ENCODE data around the gene PUM1.

Gene PUM1

DNA sequence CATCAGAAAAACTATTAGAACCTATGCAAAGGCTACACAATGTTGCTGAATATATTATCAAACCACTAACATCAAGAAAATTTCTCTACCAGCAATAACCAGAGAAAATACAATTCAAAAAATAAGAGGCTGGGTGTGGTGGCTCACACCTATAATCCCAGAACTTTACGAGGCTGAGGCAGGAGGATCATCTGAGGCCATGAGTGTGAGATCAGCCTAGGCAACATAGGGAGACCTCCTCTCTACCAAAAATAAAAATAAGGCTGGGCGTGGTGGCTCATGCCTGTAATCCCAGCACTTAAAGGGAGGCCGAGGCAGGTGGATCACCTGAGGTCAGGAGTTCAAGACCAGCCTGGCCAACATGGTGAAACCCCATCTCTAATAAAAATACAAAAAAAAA, 16.9 kb upstream of the PUM1 start:
- TF ChIP-seq, protein P1, sequence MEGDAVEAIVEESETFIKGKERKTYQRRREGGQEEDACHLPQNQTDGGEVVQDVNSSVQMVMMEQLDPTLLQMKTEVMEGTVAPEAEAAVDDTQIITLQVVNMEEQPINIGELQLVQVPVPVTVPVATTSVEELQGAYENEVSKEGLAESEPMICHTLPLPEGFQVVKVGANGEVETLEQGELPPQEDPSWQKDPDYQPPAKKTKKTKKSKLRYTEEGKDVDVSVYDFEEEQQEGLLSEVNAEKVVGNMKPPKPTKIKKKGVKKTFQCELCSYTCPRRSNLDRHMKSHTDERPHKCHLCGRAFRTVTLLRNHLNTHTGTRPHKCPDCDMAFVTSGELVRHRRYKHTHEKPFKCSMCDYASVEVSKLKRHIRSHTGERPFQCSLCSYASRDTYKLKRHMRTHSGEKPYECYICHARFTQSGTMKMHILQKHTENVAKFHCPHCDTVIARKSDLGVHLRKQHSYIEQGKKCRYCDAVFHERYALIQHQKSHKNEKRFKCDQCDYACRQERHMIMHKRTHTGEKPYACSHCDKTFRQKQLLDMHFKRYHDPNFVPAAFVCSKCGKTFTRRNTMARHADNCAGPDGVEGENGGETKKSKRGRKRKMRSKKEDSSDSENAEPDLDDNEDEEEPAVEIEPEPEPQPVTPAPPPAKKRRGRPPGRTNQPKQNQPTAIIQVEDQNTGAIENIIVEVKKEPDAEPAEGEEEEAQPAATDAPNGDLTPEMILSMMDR (IDR thresholded peaks at IDR 0.05; ENCODE audit: extremely low read depth, missing control alignments) = no peak
- DNase-seq (ENCODE audit: low spot score) = no peak

DNA sequence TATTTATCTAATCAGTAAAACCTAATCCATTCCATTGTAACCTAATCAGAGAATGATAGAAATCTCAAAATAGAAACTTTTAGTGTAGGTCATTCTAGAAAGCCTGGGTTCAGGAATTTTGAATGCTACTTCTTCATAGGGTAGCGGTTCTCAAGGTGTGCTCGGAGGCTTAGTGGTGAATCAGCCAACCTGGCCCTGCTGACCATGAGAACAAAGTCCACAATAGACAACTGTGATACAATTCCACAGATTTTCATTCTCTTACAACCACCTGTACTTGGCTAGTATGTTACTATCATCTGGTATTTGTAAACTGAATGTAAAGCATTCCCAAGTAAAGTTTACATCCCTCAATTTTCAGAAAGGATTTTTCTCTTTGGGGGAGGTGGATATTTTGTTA, 7.5 kb upstream of the PUM1 start:
- TF ChIP-seq, protein P1 (IDR thresholded peaks at IDR 0.05; ENCODE audit: extremely low read depth, missing control alignments) = no peak
- DNase-seq (ENCODE audit: low spot score) = no peak

DNA sequence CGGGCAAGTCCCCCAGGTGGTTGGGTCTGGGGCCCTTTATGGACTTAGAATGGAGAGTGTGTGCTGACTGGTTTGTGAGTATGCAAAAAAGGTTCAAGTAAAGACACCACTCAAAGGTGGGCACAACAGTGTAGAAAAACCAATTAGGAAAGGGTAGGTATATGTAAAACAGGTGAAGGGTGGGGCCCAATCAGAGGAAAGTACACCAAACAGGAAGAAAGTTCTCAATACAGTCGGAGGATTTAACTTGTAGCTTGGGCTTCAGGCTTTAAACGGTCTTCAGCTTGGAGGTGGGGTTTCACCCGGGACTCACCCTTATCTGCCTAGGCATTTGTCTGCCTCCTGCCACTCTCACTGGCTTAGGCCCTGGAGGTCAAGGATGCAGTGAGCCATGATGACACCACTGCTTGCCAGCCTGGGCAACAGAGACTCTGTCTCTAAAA, 6.8 kb upstream of the PUM1 start:
- no peak for DNase-seq (ENCODE audit: low spot score)
- TF ChIP-seq, protein P1 (IDR thresholded peaks at IDR 0.05; ENCODE audit: extremely low read depth, missing control alignments) = no peak

DNA sequence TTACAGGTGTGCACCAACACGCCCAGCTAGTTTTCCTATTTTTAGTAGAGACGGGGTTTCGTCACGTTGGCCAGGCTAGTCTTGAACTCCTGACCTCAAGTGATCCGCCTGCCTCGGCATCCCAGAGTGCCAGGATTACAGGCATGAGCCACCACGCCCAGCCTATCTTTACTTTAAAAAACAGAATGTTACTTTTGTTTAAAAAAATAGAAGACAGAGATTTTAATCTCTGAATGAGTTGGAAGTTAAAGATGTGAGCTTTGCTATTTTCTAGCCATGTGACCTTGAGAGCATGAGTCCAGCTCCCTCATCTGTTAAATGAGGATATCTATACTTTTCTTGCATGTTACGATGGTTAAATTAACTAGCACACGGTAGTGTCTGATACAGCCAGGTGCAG, 3.9 kb upstream of the PUM1 start:
- TF ChIP-seq, protein P1 (IDR thresholded peaks at IDR 0.05; ENCODE audit: extremely low read depth, missing control alignments) = no peak
- no peak for DNase-seq (ENCODE audit: low spot score)

DNA sequence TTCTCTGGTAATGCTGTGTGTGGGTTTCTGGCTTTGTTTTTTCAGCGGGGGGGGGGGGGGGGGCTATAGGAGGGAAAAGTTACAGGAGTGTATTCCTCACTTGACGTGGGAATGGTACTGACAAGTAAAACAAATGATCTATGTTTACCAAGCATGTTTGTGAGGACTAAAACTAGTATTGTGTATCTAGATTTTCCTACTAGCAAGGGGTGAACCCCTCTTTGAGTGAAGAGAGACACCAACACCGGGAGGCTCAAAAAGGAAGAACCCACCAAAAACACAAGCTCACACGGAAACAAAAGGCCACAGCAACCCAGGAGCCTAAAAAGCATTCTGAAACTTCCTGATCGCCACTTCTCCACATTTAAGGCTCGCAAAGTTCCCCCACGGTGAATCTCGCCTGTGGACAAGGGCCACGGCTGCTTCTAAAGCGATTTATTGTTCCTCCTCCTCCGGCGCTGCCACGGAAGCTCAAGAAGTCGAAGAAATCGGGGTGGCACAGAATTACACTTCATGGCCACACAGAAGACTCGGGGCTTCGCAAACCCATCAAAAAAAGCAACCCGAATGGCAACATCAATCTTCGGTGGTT, 703 bp downstream of the PUM1 start:
- DNase-seq (ENCODE audit: low spot score) = peak; percentile 47
- TF ChIP-seq, protein P1 (IDR thresholded peaks at IDR 0.05; ENCODE audit: extremely low read depth, missing control alignments) = no peak

DNA sequence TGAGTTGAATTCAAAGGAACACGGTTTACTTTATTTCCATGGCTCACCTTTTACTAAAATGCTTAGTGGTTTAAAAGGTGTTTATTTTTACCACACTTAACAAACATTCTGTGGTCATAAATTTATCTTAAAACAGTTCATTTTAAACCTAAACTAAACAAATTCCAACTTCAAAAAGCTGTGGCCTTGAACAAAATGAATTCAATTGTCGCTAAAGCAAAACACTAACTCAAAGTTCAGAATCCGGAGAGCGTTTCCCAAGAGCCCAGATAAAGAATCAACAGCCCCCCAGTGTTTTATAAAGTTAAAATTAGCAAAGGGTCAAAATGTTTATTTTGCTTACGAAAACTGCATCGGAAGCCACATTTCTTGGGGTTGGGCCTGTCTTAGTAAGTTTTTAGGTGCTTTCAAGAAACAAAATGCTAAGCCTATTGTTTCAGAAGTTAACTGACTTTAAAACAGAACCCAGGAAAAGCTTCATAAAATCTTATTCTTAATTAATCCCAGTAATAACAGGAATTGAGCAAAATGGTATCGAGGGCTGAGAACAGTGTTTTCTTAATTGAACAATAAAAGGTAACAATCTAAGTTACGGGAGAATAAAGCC, 1.3 kb downstream of the PUM1 start:
- no peak for DNase-seq (ENCODE audit: low spot score)
- TF ChIP-seq, protein P1 (IDR thresholded peaks at IDR 0.05; ENCODE audit: extremely low read depth, missing control alignments) = no peak

DNA sequence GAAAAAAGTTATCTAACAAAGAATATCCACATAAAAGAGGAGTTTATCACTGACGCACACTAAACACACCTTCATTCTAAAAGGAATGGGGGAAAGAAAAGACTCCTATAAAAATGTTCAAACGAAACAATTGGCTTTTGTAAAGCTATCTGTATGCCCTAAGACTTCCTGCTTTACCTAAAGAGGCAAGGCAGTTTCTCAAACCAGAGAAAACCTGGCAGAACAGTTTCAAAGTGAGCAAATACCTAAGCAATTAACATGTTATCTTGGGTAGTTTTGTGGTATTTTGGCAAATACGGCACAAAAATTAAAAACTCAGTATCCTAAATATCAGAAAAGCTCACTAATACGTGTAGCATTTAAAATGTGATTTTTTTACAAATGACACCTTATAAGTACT, 1.9 kb downstream of the PUM1 start:
- TF ChIP-seq, protein P1 (IDR thresholded peaks at IDR 0.05; ENCODE audit: extremely low read depth, missing control alignments) = no peak
- DNase-seq (ENCODE audit: low spot score) = no peak
